SK-N-SH treated with all-trans-retinoic acid at 6 μM for 48 hours (cell line): ENCODE data around the gene UTP4.

Experiments used
- ATAC-seq: fragments of 200-7000 bp; cut with Tn5 transposase; 3 replicates; pipeline ENCODE4 v1.9.1; 2020; ENCODE audit warnings: mild to moderate bottlenecking, moderate library complexity
- ARNTL ChIP-seq: fragments of 450-650 bp; formaldehyde crosslinking; IDR thresholded peaks from 2 replicates; pipeline ENCODE4 v1.5.0; 2020; ENCODE audit warnings: low read depth, mild to moderate bottlenecking, moderate library complexity, borderline replicate concordance
- CREB5 ChIP-seq: fragments of 250-450 bp; sonication (Bioruptor Pico); IDR thresholded peaks from 2 replicates; pipeline ENCODE4 v1.5.1; 2020; ENCODE audit warnings: low read depth, mild to moderate bottlenecking, moderate library complexity
- ESRRG ChIP-seq: fragments of 250-450 bp; sonication (Bioruptor Pico); IDR thresholded peaks from 2 replicates; pipeline ENCODE4 v1.6.1; 2021; ENCODE audit warnings: mild to moderate bottlenecking
- ISL1 ChIP-seq: fragments of 250-450 bp; sonication (Bioruptor Pico); IDR thresholded peaks from 2 replicates; pipeline ENCODE4 v2.1.2; 2022; ENCODE audit warnings: mild to moderate bottlenecking, moderate library complexity
- OSR1 ChIP-seq: fragments of 250-450 bp; sonication (Bioruptor Pico); IDR thresholded peaks from 2 replicates; pipeline ENCODE4 v1.8.0; 2022; ENCODE audit warnings: moderate library complexity, mild to moderate bottlenecking, inconsistent platforms
- POU6F1 ChIP-seq: fragments of 250-450 bp; sonication (Bioruptor Pico); IDR thresholded peaks from 2 replicates; pipeline ENCODE4 v1.8.0; 2021; ENCODE audit warnings: low read depth, mild to moderate bottlenecking, moderate library complexity, borderline replicate concordance
- PPARA ChIP-seq: fragments of 250-450 bp; sonication (Bioruptor Pico); IDR thresholded peaks from 2 replicates; pipeline ENCODE4 v1.5.0; 2020; ENCODE audit warnings: mild to moderate bottlenecking, borderline replicate concordance
- RARB ChIP-seq: fragments of 250-450 bp; sonication (Bioruptor Pico); IDR thresholded peaks from 2 replicates; pipeline ENCODE4 v1.8.0; 2021; ENCODE audit warnings: mild to moderate bottlenecking, moderate library complexity
- SNAI2 ChIP-seq: fragments of 250-450 bp; sonication (Bioruptor Pico); IDR thresholded peaks from 2 replicates; pipeline ENCODE4 v1.5.0; 2020; ENCODE audit warnings: mild to moderate bottlenecking, moderate library complexity
- TCF4 ChIP-seq: fragments of 250-450 bp; sonication (Bioruptor Pico); IDR thresholded peaks from 2 replicates; pipeline ENCODE4 v1.8.0; 2021; ENCODE audit warnings: mild to moderate bottlenecking, moderate library complexity, borderline replicate concordance
- TOX ChIP-seq: fragments of 250-450 bp; sonication (Bioruptor Pico); IDR thresholded peaks from 2 replicates; pipeline ENCODE4 v1.8.0; 2021; ENCODE audit warnings: mild to moderate bottlenecking, moderate library complexity, borderline replicate concordance
- ZC3H10 ChIP-seq: fragments of 250-450 bp; sonication (Bioruptor Pico); IDR thresholded peaks from 2 replicates; pipeline ENCODE4 v1.5.1; 2021; ENCODE audit warnings: mild to moderate bottlenecking, moderate library complexity
- ZFP3 ChIP-seq: fragments of 250-450 bp; sonication (Bioruptor Pico); IDR thresholded peaks from 2 replicates; pipeline ENCODE4 v1.5.0; 2020; ENCODE audit warnings: mild to moderate bottlenecking, moderate library complexity
- ZFP30 ChIP-seq: fragments of 450-650 bp; formaldehyde crosslinking; IDR thresholded peaks from 2 replicates; pipeline ENCODE4 v1.5.0; 2022; ENCODE audit warnings: mild to moderate bottlenecking, moderate library complexity
- ZNF565 ChIP-seq: fragments of 450-650 bp; formaldehyde crosslinking; conservative IDR thresholded peaks from 2 replicates; pipeline ENCODE4 v1.5.0; 2020; ENCODE audit warnings: low read depth, mild to moderate bottlenecking, moderate library complexity
- ZNF70 ChIP-seq: fragments of 450-650 bp; formaldehyde crosslinking; IDR thresholded peaks from 2 replicates; pipeline ENCODE4 v1.5.0; 2020; ENCODE audit warnings: mild to moderate bottlenecking, moderate library complexity
- ZNF8 ChIP-seq: fragments of 450-650 bp; formaldehyde crosslinking; IDR thresholded peaks from 2 replicates; pipeline ENCODE4 v1.5.0; 2020; ENCODE audit warnings: mild to moderate bottlenecking, moderate library complexity
- TF ChIP-seq, protein P1 (sequence below): fragments of 250-450 bp; sonication (Bioruptor Pico); IDR thresholded peaks from 2 replicates; pipeline ENCODE4 v1.5.0; 2020; ENCODE audit warnings: mild to moderate bottlenecking, moderate library complexity
- TF ChIP-seq, protein P2 (sequence below): fragments of 250-450 bp; sonication (Bioruptor Pico); IDR thresholded peaks from 2 replicates; pipeline ENCODE4 v1.5.1; 2021; ENCODE audit warnings: mild to moderate bottlenecking, moderate library complexity
- TF ChIP-seq, protein P3 (sequence below): fragments of 250-450 bp; sonication (Bioruptor Pico); IDR thresholded peaks from 2 replicates; pipeline ENCODE4 v1.8.0; 2020; ENCODE audit warnings: mild to moderate bottlenecking, moderate library complexity, borderline replicate concordance

The UTP4 gene

GRCh38 chr16:69118468-69118867, 14.0 kb upstream of the UTP4 start:
- ATAC-seq, result no peak
- TF ChIP-seq TOX (CRISPR knock-in tag), result no peak
- TF ChIP-seq OSR1 (CRISPR knock-in tag), result no peak
- no peak for TF ChIP-seq ESRRG (CRISPR knock-in tag)
- no peak for TF ChIP-seq SNAI2 (CRISPR knock-in tag)
- no peak for TF ChIP-seq CREB5 (CRISPR knock-in tag)
- no peak for TF ChIP-seq ZFP3
- TF ChIP-seq, protein P1, sequence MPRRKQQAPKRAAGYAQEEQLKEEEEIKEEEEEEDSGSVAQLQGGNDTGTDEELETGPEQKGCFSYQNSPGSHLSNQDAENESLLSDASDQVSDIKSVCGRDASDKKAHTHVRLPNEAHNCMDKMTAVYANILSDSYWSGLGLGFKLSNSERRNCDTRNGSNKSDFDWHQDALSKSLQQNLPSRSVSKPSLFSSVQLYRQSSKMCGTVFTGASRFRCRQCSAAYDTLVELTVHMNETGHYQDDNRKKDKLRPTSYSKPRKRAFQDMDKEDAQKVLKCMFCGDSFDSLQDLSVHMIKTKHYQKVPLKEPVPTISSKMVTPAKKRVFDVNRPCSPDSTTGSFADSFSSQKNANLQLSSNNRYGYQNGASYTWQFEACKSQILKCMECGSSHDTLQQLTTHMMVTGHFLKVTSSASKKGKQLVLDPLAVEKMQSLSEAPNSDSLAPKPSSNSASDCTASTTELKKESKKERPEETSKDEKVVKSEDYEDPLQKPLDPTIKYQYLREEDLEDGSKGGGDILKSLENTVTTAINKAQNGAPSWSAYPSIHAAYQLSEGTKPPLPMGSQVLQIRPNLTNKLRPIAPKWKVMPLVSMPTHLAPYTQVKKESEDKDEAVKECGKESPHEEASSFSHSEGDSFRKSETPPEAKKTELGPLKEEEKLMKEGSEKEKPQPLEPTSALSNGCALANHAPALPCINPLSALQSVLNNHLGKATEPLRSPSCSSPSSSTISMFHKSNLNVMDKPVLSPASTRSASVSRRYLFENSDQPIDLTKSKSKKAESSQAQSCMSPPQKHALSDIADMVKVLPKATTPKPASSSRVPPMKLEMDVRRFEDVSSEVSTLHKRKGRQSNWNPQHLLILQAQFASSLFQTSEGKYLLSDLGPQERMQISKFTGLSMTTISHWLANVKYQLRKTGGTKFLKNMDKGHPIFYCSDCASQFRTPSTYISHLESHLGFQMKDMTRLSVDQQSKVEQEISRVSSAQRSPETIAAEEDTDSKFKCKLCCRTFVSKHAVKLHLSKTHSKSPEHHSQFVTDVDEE, result no peak
- TF ChIP-seq, protein P2, sequence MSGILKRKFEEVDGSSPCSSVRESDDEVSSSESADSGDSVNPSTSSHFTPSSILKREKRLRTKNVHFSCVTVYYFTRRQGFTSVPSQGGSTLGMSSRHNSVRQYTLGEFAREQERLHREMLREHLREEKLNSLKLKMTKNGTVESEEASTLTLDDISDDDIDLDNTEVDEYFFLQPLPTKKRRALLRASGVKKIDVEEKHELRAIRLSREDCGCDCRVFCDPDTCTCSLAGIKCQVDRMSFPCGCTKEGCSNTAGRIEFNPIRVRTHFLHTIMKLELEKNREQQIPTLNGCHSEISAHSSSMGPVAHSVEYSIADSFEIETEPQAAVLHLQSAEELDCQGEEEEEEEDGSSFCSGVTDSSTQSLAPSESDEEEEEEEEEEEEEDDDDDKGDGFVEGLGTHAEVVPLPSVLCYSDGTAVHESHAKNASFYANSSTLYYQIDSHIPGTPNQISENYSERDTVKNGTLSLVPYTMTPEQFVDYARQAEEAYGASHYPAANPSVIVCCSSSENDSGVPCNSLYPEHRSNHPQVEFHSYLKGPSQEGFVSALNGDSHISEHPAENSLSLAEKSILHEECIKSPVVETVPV (CRISPR knock-in tag), result no peak
- no peak for TF ChIP-seq ISL1
- TF ChIP-seq RARB (CRISPR knock-in tag), result no peak
- no peak for TF ChIP-seq ZC3H10
- no peak for TF ChIP-seq ZNF70 (CRISPR knock-in tag)
- no peak for TF ChIP-seq ARNTL (CRISPR knock-in tag)
- no peak for TF ChIP-seq POU6F1 (CRISPR knock-in tag)

DNA sequence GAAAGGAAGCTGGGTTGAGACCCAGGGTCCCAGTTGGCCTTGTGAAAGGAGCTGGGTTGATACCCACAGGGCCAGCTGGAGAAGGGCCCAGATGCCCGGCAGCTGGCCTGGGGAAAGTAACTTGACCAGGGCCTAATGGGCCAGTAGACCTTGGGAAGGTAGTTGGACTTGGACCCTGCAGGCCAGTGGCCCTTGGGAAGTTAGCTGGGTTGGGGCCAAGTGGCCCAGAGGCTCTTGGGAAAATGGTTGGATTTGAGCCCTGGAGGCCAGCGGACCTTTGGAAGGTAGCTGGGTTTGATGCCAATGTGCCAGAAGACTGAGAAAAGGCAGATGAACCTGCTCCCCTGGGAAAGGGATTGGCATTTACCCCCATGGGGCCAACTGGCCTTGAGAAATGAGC, 13.5 kb upstream of the UTP4 start:
- ATAC-seq, result no peak; the same call in 2 of the 3 replicates
- TF ChIP-seq, protein P1, result no peak
- TF ChIP-seq SNAI2 (CRISPR knock-in tag) (no peak), PPARA (CRISPR knock-in tag) (no peak), ARNTL (CRISPR knock-in tag) (no peak), RARB (CRISPR knock-in tag) (no peak)

DNA sequence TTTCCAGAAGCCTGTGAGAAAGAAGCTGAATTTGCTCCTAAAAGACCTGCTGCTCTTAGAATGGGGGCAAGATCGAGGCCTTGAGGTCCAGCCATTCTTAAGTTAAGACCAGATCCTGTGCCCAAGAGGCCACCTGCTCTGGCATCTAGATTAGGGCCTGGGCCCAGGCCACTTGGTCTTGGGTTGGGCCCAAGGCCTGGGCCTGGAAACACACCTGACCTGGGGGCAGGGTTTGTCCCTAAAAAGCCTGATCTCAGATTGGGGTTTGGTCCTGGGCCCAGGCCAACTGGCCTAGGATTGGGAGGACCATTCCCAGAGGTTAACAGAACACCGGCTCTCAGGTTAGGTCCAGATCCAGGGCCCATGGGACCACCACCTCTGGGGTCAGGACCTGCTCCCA, 12.9 kb upstream of the UTP4 start:
- ATAC-seq, result no peak; the same call in 2 of the 3 replicates
- TF ChIP-seq, protein P3, sequence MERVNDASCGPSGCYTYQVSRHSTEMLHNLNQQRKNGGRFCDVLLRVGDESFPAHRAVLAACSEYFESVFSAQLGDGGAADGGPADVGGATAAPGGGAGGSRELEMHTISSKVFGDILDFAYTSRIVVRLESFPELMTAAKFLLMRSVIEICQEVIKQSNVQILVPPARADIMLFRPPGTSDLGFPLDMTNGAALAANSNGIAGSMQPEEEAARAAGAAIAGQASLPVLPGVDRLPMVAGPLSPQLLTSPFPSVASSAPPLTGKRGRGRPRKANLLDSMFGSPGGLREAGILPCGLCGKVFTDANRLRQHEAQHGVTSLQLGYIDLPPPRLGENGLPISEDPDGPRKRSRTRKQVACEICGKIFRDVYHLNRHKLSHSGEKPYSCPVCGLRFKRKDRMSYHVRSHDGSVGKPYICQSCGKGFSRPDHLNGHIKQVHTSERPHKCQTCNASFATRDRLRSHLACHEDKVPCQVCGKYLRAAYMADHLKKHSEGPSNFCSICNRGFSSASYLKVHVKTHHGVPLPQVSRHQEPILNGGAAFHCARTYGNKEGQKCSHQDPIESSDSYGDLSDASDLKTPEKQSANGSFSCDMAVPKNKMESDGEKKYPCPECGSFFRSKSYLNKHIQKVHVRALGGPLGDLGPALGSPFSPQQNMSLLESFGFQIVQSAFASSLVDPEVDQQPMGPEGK (CRISPR knock-in tag), result no peak
- TF ChIP-seq CREB5 (CRISPR knock-in tag) (no peak), ISL1 (no peak), ZNF70 (CRISPR knock-in tag) (no peak), RARB (CRISPR knock-in tag) (no peak), POU6F1 (CRISPR knock-in tag) (no peak), ZC3H10 (no peak), ZNF8 (CRISPR knock-in tag) (no peak), TCF4 (CRISPR knock-in tag) (no peak), ZFP30 (no peak), ARNTL (CRISPR knock-in tag) (no peak), ZNF565 (CRISPR knock-in tag) (no peak)
